SU-DHL-6 (cell line): ENCODE results near the gene USP17L24.
"Not testable (repeated sequence)": the region's sequence is repeated elsewhere in the genome, so short reads cannot be mapped to it uniquely, and the experiment has no call there.

Experiments used
- H2AFZ ChIP-seq: fragments of 200-600 bp; sonication (generic); 2 replicates; pipeline ENCODE4 v1.6.1; 2014; ENCODE audit warnings: low read depth, mild to moderate bottlenecking, moderate library complexity, mixed read lengths, antibody characterized with exemption, low read length; ENCODE audit not compliant: severe bottlenecking
- H3F3A ChIP-seq: fragments of 200-600 bp; shearing (Covaris generic); 2 replicates; pipeline ENCODE4 v1.6.0; 2016; ENCODE audit warnings: antibody characterized with exemption, mild to moderate bottlenecking; ENCODE audit not compliant: insufficient read depth
- H3K27ac ChIP-seq: fragments of 200-600 bp; sonication (generic); 2 replicates; pipeline ENCODE4 v1.5.1; 2016; ENCODE audit warnings: low read depth, mild to moderate bottlenecking, low read length, moderate library complexity, mixed read lengths
- H3K27me3 ChIP-seq: fragments of 200-600 bp; sonication (generic), shearing (Covaris generic); 2 replicates; pipeline ENCODE4 v1.6.0; 2014; ENCODE audit warnings: mild to moderate bottlenecking, low read length
- H3K36me3 ChIP-seq: fragments of 200-600 bp; sonication (generic); 2 replicates; pipeline ENCODE4 v1.6.1; 2014; ENCODE audit warnings: mild to moderate bottlenecking, low read length, mixed read lengths
- H3K4me2 ChIP-seq: fragments of 300-600, 200-600 bp; shearing (Covaris generic), sonication (generic); 2 replicates; pipeline ENCODE4 v1.6.0; 2014; ENCODE audit warnings: low read length, low read depth, mild to moderate bottlenecking; ENCODE audit not compliant: poor library complexity, severe bottlenecking
- H3K4me3 ChIP-seq: fragments of 200-600 bp; sonication (generic); 2 replicates; pipeline ENCODE4 v1.5.1; 2014; ENCODE audit warnings: antibody characterized with exemption, low read length, mild to moderate bottlenecking, mixed read lengths; ENCODE audit not compliant: insufficient read depth, poor library complexity, severe bottlenecking
- H3K79me2 ChIP-seq: fragments of 200-600 bp; sonication (generic); 2 replicates; pipeline ENCODE4 v1.6.1; 2014; ENCODE audit warnings: mild to moderate bottlenecking, low read length, moderate library complexity; ENCODE audit not compliant: insufficient read depth
- H3K9ac ChIP-seq: fragments of 200-600 bp; sonication (generic); 2 replicates; pipeline ENCODE4 v1.7.0; 2014; ENCODE audit warnings: mild to moderate bottlenecking, low read length
- H3K9me2 ChIP-seq: fragments of 200-600 bp; sonication (generic); replicated peaks from 2 replicates; pipeline ENCODE4 v1.6.1; 2014; ENCODE audit warnings: low read length; ENCODE audit not compliant: insufficient read depth
- H3K9me3 ChIP-seq: fragments of 200-600 bp; sonication (generic); 2 replicates; pipeline ENCODE4 v1.6.1; 2014; ENCODE audit warnings: low read length, mixed read lengths; ENCODE audit not compliant: insufficient read depth
- H4K20me1 ChIP-seq: fragments of 200-600 bp; sonication (generic); 2 replicates; pipeline ENCODE4 v1.6.1; 2014; ENCODE audit warnings: low read depth, mild to moderate bottlenecking, antibody characterized with exemption, low read length, moderate library complexity, mixed read lengths

Gene USP17L24

DNA sequence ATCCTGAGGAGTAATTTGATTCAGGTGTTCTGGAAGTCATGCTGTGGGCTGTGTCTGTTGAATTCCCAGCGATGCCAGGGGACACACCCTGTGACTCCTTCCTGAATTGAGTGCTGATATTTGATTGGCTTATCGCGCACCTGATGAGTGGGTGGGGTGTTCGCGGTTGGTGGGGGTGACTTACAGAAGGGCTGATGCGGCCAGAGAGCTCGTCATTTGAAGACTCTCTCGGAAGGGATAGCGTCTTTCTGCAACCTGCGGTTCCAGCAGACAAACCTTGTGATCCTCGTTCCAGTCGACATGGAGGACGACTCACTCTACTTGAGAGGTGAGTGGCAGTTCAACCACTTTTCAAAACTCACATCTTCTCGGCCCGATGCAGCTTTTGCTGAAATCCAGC lies 28.4 kb downstream of the USP17L24 start, which contains the start of gene USP17L29:
USP17L29 (plus strand) TSS at position 301 of the 400 bp plus-strand sequence; CDS start at position 301, 0 bp downstream.
- not testable (repeated sequence) for H4K20me1 ChIP-seq, H3F3A ChIP-seq

DNA sequence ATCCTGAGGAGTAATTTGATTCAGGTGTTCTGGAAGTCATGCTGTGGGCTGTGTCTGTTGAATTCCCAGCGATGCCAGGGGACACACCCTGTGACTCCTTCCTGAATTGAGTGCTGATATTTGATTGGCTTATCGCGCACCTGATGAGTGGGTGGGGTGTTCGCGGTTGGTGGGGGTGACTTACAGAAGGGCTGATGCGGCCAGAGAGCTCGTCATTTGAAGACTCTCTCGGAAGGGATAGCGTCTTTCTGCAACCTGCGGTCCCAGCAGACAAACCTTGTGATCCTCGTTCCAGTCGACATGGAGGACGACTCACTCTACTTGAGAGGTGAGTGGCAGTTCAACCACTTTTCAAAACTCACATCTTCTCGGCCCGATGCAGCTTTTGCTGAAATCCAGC lies 37.9 kb downstream of the USP17L24 start, which contains the start of gene USP17L30:
USP17L30 (plus strand) TSS at position 301 of the 400 bp plus-strand sequence; CDS start at position 301, 0 bp downstream.
- not testable (repeated sequence) for H3K36me3 ChIP-seq, H3F3A ChIP-seq, H3K4me3 ChIP-seq, H3K9ac ChIP-seq, H2AFZ ChIP-seq, H4K20me1 ChIP-seq, H3K4me2 ChIP-seq, H3K27me3 ChIP-seq, H3K9me3 ChIP-seq, H3K9me2 ChIP-seq, H3K79me2 ChIP-seq, H3K27ac ChIP-seq

More for the DNA sequence above, 28.4 kb downstream of the USP17L24 start, which contains the start of gene USP17L29:
- H3K79me2 ChIP-seq, H2AFZ ChIP-seq, H3K27me3 ChIP-seq, H3K4me2 ChIP-seq, H3K9me2 ChIP-seq, H3K9me3 ChIP-seq, H3K9ac ChIP-seq, H3K36me3 ChIP-seq, H3K27ac ChIP-seq, H3K4me3 ChIP-seq: not testable (repeated sequence)
